Stimulated activated memory B cell treated with anti-CD40 and anti-IgM and Interleukin-4, amounts not matched to agents 10 μg/mL and 1 μg/mL and 100 μg/mL, for 72 hours (primary cell): ENCODE data around the gene KIAA1958.

ENCODE experiments used
- ATAC-seq: fragments of 150-1000 bp; cut with Tn5 transposase; 2 replicates; pipeline ENCODE4 v1.10.0; 2021
- H3K27ac Mint-ChIP-seq: one replicate; pipeline ENCODE4 v1.8.0; 2022; ENCODE audit warnings: mild to moderate bottlenecking, mixed read lengths
- H3K27me3 Mint-ChIP-seq: one replicate; pipeline ENCODE4 v1.8.0; 2022; ENCODE audit warnings: mixed read lengths
- H3K36me3 Mint-ChIP-seq: one replicate; pipeline ENCODE4 v1.8.0; 2022; ENCODE audit warnings: mixed read lengths
- H3K4me1 Mint-ChIP-seq: one replicate; pipeline ENCODE4 v1.8.0; 2022; ENCODE audit warnings: mixed read lengths
- H3K4me3 Mint-ChIP-seq: one replicate; pipeline ENCODE4 v1.8.0; 2022; ENCODE audit warnings: mild to moderate bottlenecking, moderate library complexity, mixed read lengths
- H3K9me3 Mint-ChIP-seq: one replicate; pipeline ENCODE4 v1.8.0; 2022; ENCODE audit warnings: mixed read lengths

The KIAA1958 gene

DNA sequence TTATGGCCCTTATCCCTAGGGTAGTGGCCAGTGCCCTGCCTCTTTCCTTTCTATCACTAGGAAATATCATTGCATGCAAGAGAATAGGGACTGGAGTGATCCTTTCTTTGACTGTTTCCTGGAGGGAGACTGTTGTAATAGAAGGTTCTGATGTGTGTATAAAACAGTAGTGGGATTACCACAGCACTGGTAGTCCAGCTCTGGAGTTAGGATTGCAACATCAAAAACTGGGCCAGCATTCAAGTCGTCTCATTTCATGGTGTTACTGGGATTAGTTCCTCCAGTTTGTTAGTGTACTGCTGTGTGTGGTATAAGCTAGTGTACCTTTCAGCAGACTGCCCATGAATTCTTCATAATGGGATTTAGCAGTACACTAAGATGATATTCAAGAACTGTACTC is 45.8 kb downstream of the KIAA1958 start:
- no peak overlapping the region for H3K27ac Mint-ChIP-seq
- ATAC-seq: no peak
- no peaks in the 10 kb centered on the region for H3K9me3 Mint-ChIP-seq
- no peaks in the 10 kb centered on the region for H3K27me3 Mint-ChIP-seq
- H3K4me1 Mint-ChIP-seq: no peaks in the 10 kb centered on the region
- peaks cover under 1% of the 10 kb centered on the region for H3K36me3 Mint-ChIP-seq
- no peak overlapping the region for H3K4me3 Mint-ChIP-seq

DNA sequence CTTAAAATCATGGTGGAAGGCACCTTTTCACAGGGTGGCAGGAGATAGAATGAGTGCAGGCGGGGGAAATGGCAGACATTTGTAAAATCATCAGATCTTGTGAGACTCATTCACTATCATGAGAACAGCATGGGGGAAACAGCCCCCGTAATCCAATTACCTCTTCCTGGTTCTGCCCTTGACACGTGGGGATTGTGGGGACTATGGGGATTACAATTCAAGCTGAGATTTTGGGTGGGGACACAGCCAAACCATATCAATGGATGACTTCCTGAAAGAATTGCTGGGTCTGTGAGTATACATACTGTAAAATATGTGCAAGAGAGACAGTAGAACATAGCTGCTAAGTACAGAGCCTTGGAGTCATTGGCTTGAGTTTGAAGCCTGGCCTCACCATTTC is 47.0 kb downstream of the KIAA1958 start:
- no peak overlapping the region for H3K27ac Mint-ChIP-seq
- ATAC-seq: no peak
- H3K27me3 Mint-ChIP-seq: no peaks in the 10 kb centered on the region
- H3K9me3 Mint-ChIP-seq: no peaks in the 10 kb centered on the region
- H3K4me3 Mint-ChIP-seq: no peak overlapping the region
- no peaks in the 10 kb centered on the region for H3K4me1 Mint-ChIP-seq
- H3K36me3 Mint-ChIP-seq: peaks cover 4% of the 10 kb centered on the region

GRCh38 chr9:112535301-112535700 is 48.7 kb downstream of the KIAA1958 start:
- Mint-ChIP-seq H3K27me3 (no peaks in the 10 kb centered on the region), H3K4me1 (no peaks in the 10 kb centered on the region), H3K4me3 (no peak overlapping the region), H3K36me3 (peaks cover 4% of the 10 kb centered on the region), H3K27ac (no peak overlapping the region), H3K9me3 (no peaks in the 10 kb centered on the region)
- no peak for ATAC-seq

- Mint-ChIP-seq H3K4me3 (no peak overlapping the region), H3K27ac (no peak overlapping the region), H3K36me3 (peaks cover 4% of the 10 kb centered on the region), H3K4me1 (no peaks in the 10 kb centered on the region), H3K9me3 (no peaks in the 10 kb centered on the region), H3K27me3 (no peaks in the 10 kb centered on the region)
- no peak for ATAC-seq
Measured at GRCh38 chr9:112535811-112536210, 49.2 kb downstream of the KIAA1958 start.

DNA sequence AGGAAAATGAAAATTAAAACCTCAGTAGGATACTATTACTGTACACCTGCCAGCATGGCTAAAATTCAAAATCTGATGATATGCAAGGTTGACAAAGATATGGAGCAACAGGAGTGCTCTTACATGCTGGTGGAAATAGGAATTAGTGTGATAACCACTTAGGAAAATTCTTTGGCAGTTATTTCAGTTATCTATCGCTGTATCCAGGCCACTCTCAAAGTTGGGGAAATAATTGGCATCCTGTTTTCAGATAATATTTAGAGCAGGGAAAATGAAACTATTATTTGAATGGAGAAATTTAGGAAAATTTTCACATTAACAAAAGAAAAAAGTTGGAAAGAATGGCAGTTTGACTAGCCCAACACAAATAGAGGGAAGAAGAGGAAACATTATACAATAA is 50.9 kb downstream of the KIAA1958 start:
- Mint-ChIP-seq H3K9me3 (no peaks in the 10 kb centered on the region), H3K27ac (no peak overlapping the region), H3K27me3 (no peaks in the 10 kb centered on the region), H3K4me1 (no peaks in the 10 kb centered on the region), H3K4me3 (no peak overlapping the region), H3K36me3 (peaks cover 4% of the 10 kb centered on the region)
- no peak for ATAC-seq

- H3K9me3 Mint-ChIP-seq: no peaks in the 10 kb centered on the region
- no peak overlapping the region for H3K4me3 Mint-ChIP-seq
- H3K27ac Mint-ChIP-seq: no peak overlapping the region
- H3K27me3 Mint-ChIP-seq: no peaks in the 10 kb centered on the region
- peaks cover 4% of the 10 kb centered on the region for H3K36me3 Mint-ChIP-seq
- no peak for ATAC-seq
- H3K4me1 Mint-ChIP-seq: peaks cover 1% of the 10 kb centered on the region
Measured at GRCh38 chr9:112540800-112541199, 54.2 kb downstream of the KIAA1958 start.

DNA sequence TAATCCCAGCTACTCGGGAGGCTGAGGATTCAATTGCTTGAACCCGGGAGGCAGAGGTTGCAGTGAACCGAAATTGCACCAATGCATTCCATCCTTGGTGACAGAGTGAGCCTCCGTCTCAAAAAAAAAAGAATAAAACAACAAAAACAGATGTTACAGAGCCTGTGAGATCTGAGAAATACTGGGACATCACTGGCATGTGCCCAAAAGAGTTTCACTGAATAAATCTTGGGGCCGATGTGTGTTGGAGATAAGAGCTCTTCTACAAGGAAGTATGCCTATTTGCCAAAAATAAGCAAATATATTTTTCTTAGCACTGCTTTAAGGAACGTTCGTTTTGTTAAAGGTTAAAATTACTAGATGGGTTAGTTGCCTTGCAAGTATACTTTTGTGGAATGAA is 55.1 kb downstream of the KIAA1958 start:
- Mint-ChIP-seq H3K9me3 (no peaks in the 10 kb centered on the region), H3K4me1 (peaks cover 9% of the 10 kb centered on the region), H3K27ac (no peak overlapping the region), H3K4me3 (no peak overlapping the region), H3K36me3 (peaks cover 4% of the 10 kb centered on the region), H3K27me3 (no peaks in the 10 kb centered on the region)
- no peak for ATAC-seq

- Mint-ChIP-seq H3K36me3 (peaks cover under 1% of the 10 kb centered on the region), H3K4me1 (peaks cover 9% of the 10 kb centered on the region), H3K4me3 (no peak overlapping the region), H3K9me3 (no peaks in the 10 kb centered on the region), H3K27me3 (no peaks in the 10 kb centered on the region), H3K27ac (no peak overlapping the region)
- no peak for ATAC-seq
Measured at GRCh38 chr9:112542593-112543292, 56.1 kb downstream of the KIAA1958 start.

- no peak for ATAC-seq
- Mint-ChIP-seq H3K4me1 (peaks cover 13% of the 10 kb centered on the region), H3K27ac (no peak overlapping the region), H3K36me3 (no peaks in the 10 kb centered on the region), H3K27me3 (no peaks in the 10 kb centered on the region), H3K9me3 (no peaks in the 10 kb centered on the region), H3K4me3 (no peak overlapping the region)
Measured at GRCh38 chr9:112544477-112544876, 57.9 kb downstream of the KIAA1958 start.

DNA sequence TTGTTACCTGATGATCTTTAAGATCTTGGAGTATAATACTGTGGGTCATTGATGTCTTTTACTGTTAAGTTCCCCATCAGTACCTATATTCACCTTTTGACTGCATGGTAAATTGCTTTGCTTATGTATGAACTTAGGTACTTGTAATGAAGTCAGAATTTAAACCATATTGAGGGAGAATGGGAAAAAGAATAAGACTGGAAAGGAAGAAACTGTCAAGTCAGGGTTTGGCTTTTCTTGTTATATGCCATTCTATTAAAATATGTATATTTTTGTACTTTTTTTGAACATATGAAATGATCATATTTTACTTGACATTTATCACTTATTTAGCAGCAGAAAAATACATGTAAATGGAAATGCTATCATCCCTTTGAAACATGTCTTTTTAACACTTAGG is 58.6 kb downstream of the KIAA1958 start:
- H3K4me3 Mint-ChIP-seq: no peak overlapping the region
- peaks cover 17% of the 10 kb centered on the region for H3K4me1 Mint-ChIP-seq
- no peaks in the 10 kb centered on the region for H3K27me3 Mint-ChIP-seq
- no peak for ATAC-seq
- no peaks in the 10 kb centered on the region for H3K36me3 Mint-ChIP-seq
- no peak overlapping the region for H3K27ac Mint-ChIP-seq
- H3K9me3 Mint-ChIP-seq: no peaks in the 10 kb centered on the region

DNA sequence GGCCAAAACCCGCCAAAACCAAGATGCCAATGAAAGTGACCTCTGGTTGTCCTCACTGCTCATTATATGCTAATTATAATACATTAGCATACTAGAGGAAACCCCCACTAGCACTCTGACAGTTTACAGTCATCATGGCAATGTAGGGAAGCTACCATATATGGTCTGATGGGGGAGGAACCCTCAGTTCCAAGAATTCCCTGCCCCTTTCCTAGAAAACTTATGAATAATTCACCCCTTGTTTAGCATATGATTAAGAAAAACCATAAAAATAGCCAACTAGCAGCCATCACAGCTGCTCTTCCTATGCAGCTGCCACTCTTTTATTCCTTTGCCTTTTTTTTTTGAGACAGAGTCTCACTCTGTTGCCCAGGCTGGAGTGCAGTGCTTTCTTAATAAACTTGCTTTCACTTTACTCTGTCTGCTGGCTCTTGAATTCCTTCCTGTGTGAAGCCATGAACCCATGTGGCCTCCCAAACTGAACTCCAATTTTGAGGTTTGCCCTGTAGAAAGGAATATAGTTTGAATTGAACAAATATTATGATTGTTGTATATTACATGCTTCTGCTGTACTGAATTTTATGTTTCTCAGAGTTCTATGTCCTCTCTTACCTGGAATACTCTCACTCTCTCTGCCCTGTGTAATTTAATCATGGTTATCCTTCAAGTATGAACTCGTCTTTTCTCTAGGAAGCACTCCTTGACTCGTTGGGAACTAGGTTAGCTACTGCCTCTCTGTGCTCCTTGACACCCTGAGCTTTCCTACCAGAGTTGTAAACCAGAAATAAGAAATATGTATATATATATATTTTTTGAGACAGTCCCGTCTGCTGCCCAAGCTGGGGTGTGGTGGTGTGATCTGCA is 59.8 kb downstream of the KIAA1958 start:
- H3K9me3 Mint-ChIP-seq: no peaks in the 10 kb centered on the region
- peaks cover 17% of the 10 kb centered on the region for H3K4me1 Mint-ChIP-seq
- no peak overlapping the region for H3K4me3 Mint-ChIP-seq
- no peaks in the 10 kb centered on the region for H3K27me3 Mint-ChIP-seq
- no peak for ATAC-seq
- H3K27ac Mint-ChIP-seq: no peak overlapping the region
- H3K36me3 Mint-ChIP-seq: no peaks in the 10 kb centered on the region

- Mint-ChIP-seq H3K27ac (no peak overlapping the region), H3K4me3 (no peak overlapping the region), H3K27me3 (no peaks in the 10 kb centered on the region)
Measured at GRCh38 chr9:112548051-112548440, 61.4 kb downstream of the KIAA1958 start.

DNA sequence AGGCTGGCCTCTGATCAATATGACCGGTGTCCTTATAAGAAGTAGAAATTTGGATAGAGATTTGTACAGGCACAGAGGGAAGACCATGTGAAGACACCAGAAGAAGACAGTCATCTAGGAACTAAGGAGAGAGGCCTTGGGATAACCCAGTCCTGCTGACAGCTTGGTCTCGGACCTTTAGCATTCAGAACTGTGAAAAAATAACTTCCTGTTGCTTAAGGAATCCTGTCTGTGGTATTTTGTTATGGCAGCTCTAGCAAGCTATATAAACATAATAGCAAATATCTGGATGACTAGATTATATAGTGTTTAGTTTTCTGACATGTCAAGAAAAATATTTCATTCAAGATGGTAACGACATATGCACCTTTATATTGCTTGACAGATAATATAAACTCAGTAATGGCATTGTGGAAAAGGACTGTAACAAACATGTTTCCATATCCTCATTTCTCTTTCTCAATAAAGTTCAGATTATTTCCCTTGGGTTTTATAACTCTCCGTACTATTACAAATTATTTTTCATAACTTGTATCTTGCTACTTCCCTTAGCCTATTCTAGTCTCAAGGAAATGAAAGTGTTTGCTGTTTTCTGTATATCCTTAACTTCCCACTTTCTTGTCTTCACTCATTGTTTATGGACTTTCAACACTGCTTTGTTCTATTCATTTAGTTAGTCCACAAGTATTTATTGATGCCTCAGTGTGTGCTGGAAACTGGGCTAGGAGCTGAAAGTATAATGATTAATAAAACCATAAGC is 62.4 kb downstream of the KIAA1958 start:
- Mint-ChIP-seq H3K4me3 (no peak overlapping the region), H3K27ac (no peak overlapping the region), H3K9me3 (no peaks in the 10 kb centered on the region), H3K27me3 (no peaks in the 10 kb centered on the region), H3K4me1 (peaks cover 17% of the 10 kb centered on the region), H3K36me3 (no peaks in the 10 kb centered on the region)
- no peak for ATAC-seq

More at GRCh38 chr9:112548051-112548440, 61.4 kb downstream of the KIAA1958 start:
- no peaks in the 10 kb centered on the region for H3K9me3 Mint-ChIP-seq
- peaks cover 17% of the 10 kb centered on the region for H3K4me1 Mint-ChIP-seq
- ATAC-seq: no peak
- H3K36me3 Mint-ChIP-seq: no peaks in the 10 kb centered on the region

- no peaks in the 10 kb centered on the region for H3K36me3 Mint-ChIP-seq
- ATAC-seq: no peak
- no peaks in the 10 kb centered on the region for H3K27me3 Mint-ChIP-seq
- peaks cover 17% of the 10 kb centered on the region for H3K4me1 Mint-ChIP-seq
- H3K9me3 Mint-ChIP-seq: no peaks in the 10 kb centered on the region
- no peak overlapping the region for H3K4me3 Mint-ChIP-seq
- no peak overlapping the region for H3K27ac Mint-ChIP-seq
Measured at GRCh38 chr9:112550531-112550930, 63.9 kb downstream of the KIAA1958 start.

DNA sequence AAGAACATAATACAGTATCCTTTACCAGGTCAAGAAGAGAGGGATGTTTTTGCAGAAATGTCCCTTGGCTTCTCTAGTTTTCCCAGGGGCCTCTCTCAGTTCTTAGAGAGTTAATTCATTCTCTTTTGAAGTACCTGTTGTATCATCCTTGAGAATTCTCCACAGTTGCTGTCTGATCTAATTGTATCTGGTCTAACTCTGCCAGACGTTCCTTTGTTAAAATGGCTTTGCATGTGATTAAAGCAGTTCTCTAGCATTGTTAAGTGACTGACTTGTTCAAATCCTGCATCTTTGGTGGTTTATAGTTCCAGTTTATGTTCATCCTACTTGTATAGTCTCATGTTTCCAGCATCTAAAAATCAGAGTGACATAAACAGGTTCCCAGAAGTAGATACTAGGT is 65.0 kb downstream of the KIAA1958 start:
- ATAC-seq: no peak
- no peak overlapping the region for H3K4me3 Mint-ChIP-seq
- H3K9me3 Mint-ChIP-seq: no peaks in the 10 kb centered on the region
- no peaks in the 10 kb centered on the region for H3K27me3 Mint-ChIP-seq
- no peak overlapping the region for H3K27ac Mint-ChIP-seq
- H3K36me3 Mint-ChIP-seq: no peaks in the 10 kb centered on the region
- peaks cover 8% of the 10 kb centered on the region for H3K4me1 Mint-ChIP-seq
